Measurements from ENCODE around the gene PIGR. TPM values are rescaled to one million over a fixed set of nuclear protein-coding genes. Genes with fewer than 3 reads are reported as not detected.

The PIGR gene
- total and polyA plus RNA-seq, 2 of the 8 experiments (the other 6 are each of a cell fraction or from before 2014, with no cell fraction given): not detected

DNA sequence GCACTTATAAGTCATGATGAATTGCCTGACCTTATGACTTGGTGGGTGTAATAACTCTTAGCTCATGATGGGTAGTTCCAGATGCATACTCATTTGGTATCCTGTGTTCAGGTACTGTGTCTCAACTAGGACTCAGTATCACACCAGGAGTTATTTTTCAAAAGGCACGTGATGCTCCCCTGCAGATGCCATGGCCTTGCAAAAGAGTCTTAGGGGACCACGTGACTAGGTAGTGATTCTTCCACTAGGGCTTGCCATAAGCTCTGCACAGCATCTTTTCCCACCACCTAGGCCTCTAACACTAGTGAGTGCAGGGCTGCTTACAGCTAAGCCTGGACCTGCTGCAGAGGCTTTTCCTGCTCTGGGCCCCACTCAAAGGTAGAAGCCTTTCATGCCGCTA, 27.9 kb upstream of the PIGR start:
- no peak overlapping the region for H4K5ac ChIP-seq (ENCODE audit: insufficient read length, low read depth, low read length)
- no peaks in the 10 kb centered on the region for H3K79me2 ChIP-seq (ENCODE audit: control insufficient read depth in 1 of 2, insufficient read depth in 2 of 2, low read length in 2 of 2)
- no peak overlapping the region for H2BK15ac ChIP-seq (ENCODE audit: low read length)
- no peak overlapping the region for H3K4me2 ChIP-seq (ENCODE audit: insufficient read depth in 1 of 2, low read depth in 2 of 2, low read length in 2 of 2)
- H3K9ac ChIP-seq (replicated peaks in 1 of 4; ENCODE audit: extremely low read depth in 1 of 4, low read depth in 3 of 4, low read length in 3 of 4): no peak overlapping the region
- no peak overlapping the region for H3K4ac ChIP-seq (replicated peaks; ENCODE audit: insufficient read length, low read depth, low read length)
- ChIA-PET POLR2A (ENCODE audit: partially characterized antibody) (no interaction called here), CTCF (ENCODE audit: partially characterized antibody) (interaction anchor here (0.7 to 6.3 kb wide), 11 partner anchors 7 to 251 kb away, joined by 3 to 81 read pairs (median 5); no protein-coding TSS in a partner anchor)
- no peak overlapping the region for H3K23ac ChIP-seq (ENCODE audit: insufficient read length)
- H3K27ac ChIP-seq (ENCODE audit: low read depth, low read length): no peak overlapping the region
- TF ChIP-seq RFX5 (IDR thresholded peaks at IDR 0.05; ENCODE audit: borderline replicate concordance, low read depth, low read length) (no peak), CBX5 (IDR thresholded peaks at IDR 0.05; ENCODE audit: low read depth, low read length) (no peak), JUN (IDR thresholded peaks at IDR 0.05; ENCODE audit: low read depth, low read length) (no peak), RBBP5 (IDR thresholded peaks at IDR 0.05; ENCODE audit: borderline replicate concordance, low read depth, low read length) (no peak)
- H4K91ac ChIP-seq (replicated peaks; ENCODE audit: insufficient read length, low read length): no peak overlapping the region
- no peak overlapping the region for H2BK120ac ChIP-seq (replicated peaks; ENCODE audit: low read depth, low read length)
- H3K27me3 ChIP-seq (replicated peaks in 1 of 4; ENCODE audit: control insufficient read depth in 3 of 4, extremely low read depth in 1 of 4, insufficient read depth in 3 of 4, low read length in 3 of 4): no peaks in the 10 kb centered on the region
- no peak overlapping the region for H4K8ac ChIP-seq (ENCODE audit: extremely low read depth, insufficient read depth, low read length)
- 88% methylated on average over 3 of the region's 3 CpGs; no CpG with 5 or more reads in 1 of the 2 experiments for WGBS, 2 experiments (ENCODE audit: extremely low coverage in 1 of 2, insufficient coverage in 1 of 2, insufficient read length in 1 of 2, insufficient replicate concordance in 2 of 2, low coverage in 1 of 2, low lambda C conversion rate in 2 of 2, missing lambda C conversion rate in 1 of 2)
- DNase-seq (ENCODE audit: low read depth in 1 of 2, low spot score in 2 of 2) (no peak), FAIRE-seq (no peak)
- H3K9me3 ChIP-seq (ENCODE audit: insufficient read depth in 2 of 2, low read depth in 1 of 2, low read length in 1 of 2): no peaks in the 10 kb centered on the region
- no peak overlapping the region for H2BK5ac ChIP-seq (ENCODE audit: low read depth, low read length)
- no peak overlapping the region for H3K4me3 ChIP-seq (ENCODE audit: extremely low read depth in 1 of 4, insufficient read depth in 2 of 4, low read depth in 3 of 4, low read length in 4 of 4)
- no peaks in the 10 kb centered on the region for H3K36me3 ChIP-seq (ENCODE audit: control insufficient read depth in 2 of 4, insufficient read depth in 4 of 4, low read length in 3 of 4)
- no peaks in the 10 kb centered on the region for H3K4me1 ChIP-seq (replicated peaks in 1 of 4; ENCODE audit: control insufficient read depth in 3 of 4, insufficient read depth in 4 of 4, low read length in 3 of 4)
- H3K79me1 ChIP-seq (ENCODE audit: low read depth, low read length): no peaks in the 10 kb centered on the region
- H2BK20ac ChIP-seq (ENCODE audit: low read length): no peak overlapping the region
- no peak overlapping the region for H2AFZ ChIP-seq (ENCODE audit: low read length)
- H3K14ac ChIP-seq (ENCODE audit: insufficient read length): no peak overlapping the region
- no peak overlapping the region for H3K18ac ChIP-seq (ENCODE audit: extremely low read depth, low read length)
- H2AK5ac ChIP-seq (ENCODE audit: low read depth, low read length): no peak overlapping the region
- H3K23me2 ChIP-seq (ENCODE audit: low read depth, low read length): no peaks in the 10 kb centered on the region
- H4K20me1 ChIP-seq (replicated peaks in 1 of 2; ENCODE audit: control insufficient read depth in 1 of 2, insufficient read depth in 2 of 2, low read length in 2 of 2): no peaks in the 10 kb centered on the region
- H2BK12ac ChIP-seq (ENCODE audit: low read depth, low read length): no peak overlapping the region
- H3K56ac ChIP-seq (replicated peaks; ENCODE audit: insufficient read length, low read depth, low read length): no peak overlapping the region
